ENCODE results near the gene MSI2.

- TF ChIP-seq POLR2A (IDR thresholded peaks at IDR 0.05): no peak
- TF ChIP-seq POLR2AphosphoS5 (IDR thresholded peaks at IDR 0.05): no peak
- TF ChIP-seq, protein P1, sequence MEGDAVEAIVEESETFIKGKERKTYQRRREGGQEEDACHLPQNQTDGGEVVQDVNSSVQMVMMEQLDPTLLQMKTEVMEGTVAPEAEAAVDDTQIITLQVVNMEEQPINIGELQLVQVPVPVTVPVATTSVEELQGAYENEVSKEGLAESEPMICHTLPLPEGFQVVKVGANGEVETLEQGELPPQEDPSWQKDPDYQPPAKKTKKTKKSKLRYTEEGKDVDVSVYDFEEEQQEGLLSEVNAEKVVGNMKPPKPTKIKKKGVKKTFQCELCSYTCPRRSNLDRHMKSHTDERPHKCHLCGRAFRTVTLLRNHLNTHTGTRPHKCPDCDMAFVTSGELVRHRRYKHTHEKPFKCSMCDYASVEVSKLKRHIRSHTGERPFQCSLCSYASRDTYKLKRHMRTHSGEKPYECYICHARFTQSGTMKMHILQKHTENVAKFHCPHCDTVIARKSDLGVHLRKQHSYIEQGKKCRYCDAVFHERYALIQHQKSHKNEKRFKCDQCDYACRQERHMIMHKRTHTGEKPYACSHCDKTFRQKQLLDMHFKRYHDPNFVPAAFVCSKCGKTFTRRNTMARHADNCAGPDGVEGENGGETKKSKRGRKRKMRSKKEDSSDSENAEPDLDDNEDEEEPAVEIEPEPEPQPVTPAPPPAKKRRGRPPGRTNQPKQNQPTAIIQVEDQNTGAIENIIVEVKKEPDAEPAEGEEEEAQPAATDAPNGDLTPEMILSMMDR (IDR thresholded peaks at IDR 0.05): no peak
- TF ChIP-seq EP300 (IDR thresholded peaks at IDR 0.05): no peak
Observed at GRCh38 chr17:57251211-57251787, 5.0 kb upstream of the MSI2 start.

Measured in suprapubic skin (tissue), 4 donors.